HepG2 (cell line): ENCODE measurements around the gene VAV2. TPM values are rescaled to one million over a fixed set of nuclear protein-coding genes. Genes with fewer than 3 reads are reported as not detected.

Experiments used
- AKAP8 ChIP-seq: sonication (generic); formaldehyde crosslinking; IDR thresholded peaks from 2 replicates; pipeline ENCODE4 v1.5.1; 2020; ENCODE audit warnings: mild to moderate bottlenecking, missing genetic modification reagents
- ARNT ChIP-seq: fragments of 450-650 bp; IDR thresholded peaks from 2 replicates; pipeline ENCODE4 v1.6.1; 2017
- BRF2 ChIP-seq: sonication (generic); formaldehyde crosslinking; IDR thresholded peaks from 2 replicates; pipeline ENCODE4 v1.8.1; 2022; ENCODE audit warnings: mild to moderate bottlenecking, missing genetic modification reagents
- GFI1 ChIP-seq: sonication (generic); formaldehyde crosslinking; IDR thresholded peaks from 2 replicates; pipeline ENCODE4 v1.5.0; 2020; ENCODE audit warnings: missing genetic modification reagents, mild to moderate bottlenecking, borderline replicate concordance
- HNF4A ChIP-seq: sonication (generic); formaldehyde crosslinking; IDR thresholded peaks from 2 replicates; pipeline ENCODE4 v1.4.0; 2020; ENCODE audit warnings: missing genetic modification reagents
- HNRNPL ChIP-seq: fragments of 200-400 bp; formaldehyde crosslinking; IDR thresholded peaks from 2 replicates; pipeline ENCODE4 v1.6.1; 2017; ENCODE audit warnings: mild to moderate bottlenecking, low read depth, low read length
- HOXD1 ChIP-seq: sonication (generic); formaldehyde crosslinking; IDR thresholded peaks from 2 replicates; pipeline ENCODE4 v1.5.0; 2020; ENCODE audit warnings: missing genetic modification reagents
- KAT8 ChIP-seq: IDR thresholded peaks from 2 replicates; pipeline ENCODE4 v1.6.1; 2016; ENCODE audit warnings: missing genetic modification reagents, missing compliant biosample characterization
- MXD4 ChIP-seq: IDR thresholded peaks from 2 replicates; pipeline ENCODE4 v1.6.1; 2016; ENCODE audit warnings: mild to moderate bottlenecking, missing biosample characterization, missing genetic modification reagents
- NFE2 ChIP-seq: sonication (generic); formaldehyde crosslinking; IDR thresholded peaks from 2 replicates; pipeline ENCODE4 v1.4.0; 2020; ENCODE audit warnings: missing genetic modification reagents
- PAXIP1 ChIP-seq: sonication (generic); formaldehyde crosslinking; conservative IDR thresholded peaks from 2 replicates; pipeline ENCODE4 v1.4.0; 2020; ENCODE audit warnings: mild to moderate bottlenecking, missing genetic modification reagents, moderate library complexity
- REXO4 ChIP-seq: sonication (generic); formaldehyde crosslinking; IDR thresholded peaks from 2 replicates; pipeline ENCODE4 v1.8.0; 2022; ENCODE audit warnings: missing genetic modification reagents, mild to moderate bottlenecking, borderline replicate concordance
- ZBTB3 ChIP-seq: sonication (generic); formaldehyde crosslinking; IDR thresholded peaks from 2 replicates; pipeline ENCODE4 v1.4.0; 2020; ENCODE audit warnings: low read depth, mild to moderate bottlenecking, moderate library complexity, missing genetic modification reagents, borderline replicate concordance
- ZMYM4 ChIP-seq: sonication (generic); formaldehyde crosslinking; IDR thresholded peaks from 2 replicates; pipeline ENCODE4 v1.8.1; 2023; ENCODE audit warnings: mild to moderate bottlenecking, missing genetic modification reagents
- ZNF251 ChIP-seq: sonication (generic); formaldehyde crosslinking; IDR thresholded peaks from 2 replicates; pipeline ENCODE4 v1.9.0; 2021; ENCODE audit warnings: mild to moderate bottlenecking, missing genetic modification reagents
- ZNF430 ChIP-seq: sonication (generic); formaldehyde crosslinking; IDR thresholded peaks from 2 replicates; pipeline ENCODE4 v1.9.0; 2021; ENCODE audit warnings: mild to moderate bottlenecking, missing genetic modification reagents
- ZNF451 ChIP-seq: sonication (generic); formaldehyde crosslinking; IDR thresholded peaks from 2 replicates; pipeline ENCODE4 v1.5.0; 2020; ENCODE audit warnings: mild to moderate bottlenecking, missing genetic modification reagents
- ZNF567 ChIP-seq: sonication (generic); formaldehyde crosslinking; IDR thresholded peaks from 2 replicates; pipeline ENCODE4 v1.8.1; 2023; ENCODE audit warnings: mild to moderate bottlenecking, missing genetic modification reagents, borderline replicate concordance
- ZNF678 ChIP-seq: sonication (generic); formaldehyde crosslinking; IDR thresholded peaks from 2 replicates; pipeline ENCODE4 v1.4.0; 2020; ENCODE audit warnings: mild to moderate bottlenecking, missing genetic modification reagents
- ZNF713 ChIP-seq: sonication (generic); formaldehyde crosslinking; IDR thresholded peaks from 2 replicates; pipeline ENCODE4 v1.4.0; 2020; ENCODE audit warnings: mild to moderate bottlenecking, missing genetic modification reagents
- polyA plus RNA-seq, 8 experiments: library from polyadenylated mRNA; depleted of rRNA in 3 of 8; stranded (reverse) in 7 of 8; unstranded in 1 of 8; fragments of >200 nt; fragmentation: Illumina TruSeq in 4 of 8; extraction: Trizol in 4 of 8; gene quantifications; 2 replicates each; pipeline versions ENCODE4 v1.2.1 to v1.2.3, GENCODE V29; 2011 to 2016; ENCODE audit warnings: low read depth in 4 of 8, missing spikeins in 1 of 8, mixed read lengths in 1 of 8; ENCODE audit not compliant: insufficient read depth in 1 of 8
- total RNA-seq, 5 experiments: library from RNA; depleted of rRNA; stranded (reverse); fragments of >200 nt; fragmentation: Illumina TruSeq; extraction: Trizol; gene quantifications; 2 replicates each; pipeline ENCODE4 v1.2.3, GENCODE V29; 2016; ENCODE audit warnings: low read depth in 1 of 5
- TF ChIP-seq, protein P1 (sequence below): sonication (generic); formaldehyde crosslinking; IDR thresholded peaks from 2 replicates; pipeline ENCODE4 v1.4.0; 2020; ENCODE audit warnings: missing genetic modification reagents
- TF ChIP-seq, protein P2 (sequence below): sonication (generic); formaldehyde crosslinking; IDR thresholded peaks from 2 replicates; pipeline ENCODE4 v1.9.0; 2022; ENCODE audit warnings: missing genetic modification reagents, mild to moderate bottlenecking, borderline replicate concordance

The VAV2 gene
- total and polyA plus RNA-seq, 2 of the 13 experiments (the other 11 are each of a cell fraction or from before 2014, with no cell fraction given): 22.5 to 22.9 TPM

- TF ChIP-seq ZBTB3 (no peak; the same call in 1 of the 2 replicates), ZNF678 (CRISPR knock-in tag) (no peak), AKAP8 (CRISPR knock-in tag) (peak; percentile 87), MXD4 (0 out of 2 replicates have a peak, but pooled peaks have one; percentile 76), HOXD1 (CRISPR knock-in tag) (peak; percentile 53; the same call in 1 of the 2 replicates), REXO4 (CRISPR knock-in tag) (no peak), ARNT (no peak), ZMYM4 (peak; percentile 83), BRF2 (CRISPR knock-in tag) (no peak), HNRNPL (no peak), ZNF430 (no peak), ZNF251 (CRISPR knock-in tag) (no peak), KAT8 (CRISPR knock-in tag) (peak; percentile 39; the same call in 1 of the 2 replicates), PAXIP1 (CRISPR knock-in tag) (peak; percentile 85), ZNF451 (peak; percentile 70; the same call in 1 of the 2 replicates), GFI1 (peak; percentile 67; the same call in 1 of the 2 replicates), HNF4A (peak; percentile 99), NFE2 (no peak), ZNF567 (CRISPR knock-in tag) (peak; percentile 67; the same call in 1 of the 2 replicates), ZNF713 (CRISPR knock-in tag) (no peak)
- TF ChIP-seq, protein P1, sequence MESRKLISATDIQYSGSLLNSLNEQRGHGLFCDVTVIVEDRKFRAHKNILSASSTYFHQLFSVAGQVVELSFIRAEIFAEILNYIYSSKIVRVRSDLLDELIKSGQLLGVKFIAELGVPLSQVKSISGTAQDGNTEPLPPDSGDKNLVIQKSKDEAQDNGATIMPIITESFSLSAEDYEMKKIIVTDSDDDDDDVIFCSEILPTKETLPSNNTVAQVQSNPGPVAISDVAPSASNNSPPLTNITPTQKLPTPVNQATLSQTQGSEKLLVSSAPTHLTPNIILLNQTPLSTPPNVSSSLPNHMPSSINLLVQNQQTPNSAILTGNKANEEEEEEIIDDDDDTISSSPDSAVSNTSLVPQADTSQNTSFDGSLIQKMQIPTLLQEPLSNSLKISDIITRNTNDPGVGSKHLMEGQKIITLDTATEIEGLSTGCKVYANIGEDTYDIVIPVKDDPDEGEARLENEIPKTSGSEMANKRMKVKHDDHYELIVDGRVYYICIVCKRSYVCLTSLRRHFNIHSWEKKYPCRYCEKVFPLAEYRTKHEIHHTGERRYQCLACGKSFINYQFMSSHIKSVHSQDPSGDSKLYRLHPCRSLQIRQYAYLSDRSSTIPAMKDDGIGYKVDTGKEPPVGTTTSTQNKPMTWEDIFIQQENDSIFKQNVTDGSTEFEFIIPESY (CRISPR knock-in tag): peak; percentile 75; the same call in 1 of the 2 replicates
- TF ChIP-seq, protein P2, sequence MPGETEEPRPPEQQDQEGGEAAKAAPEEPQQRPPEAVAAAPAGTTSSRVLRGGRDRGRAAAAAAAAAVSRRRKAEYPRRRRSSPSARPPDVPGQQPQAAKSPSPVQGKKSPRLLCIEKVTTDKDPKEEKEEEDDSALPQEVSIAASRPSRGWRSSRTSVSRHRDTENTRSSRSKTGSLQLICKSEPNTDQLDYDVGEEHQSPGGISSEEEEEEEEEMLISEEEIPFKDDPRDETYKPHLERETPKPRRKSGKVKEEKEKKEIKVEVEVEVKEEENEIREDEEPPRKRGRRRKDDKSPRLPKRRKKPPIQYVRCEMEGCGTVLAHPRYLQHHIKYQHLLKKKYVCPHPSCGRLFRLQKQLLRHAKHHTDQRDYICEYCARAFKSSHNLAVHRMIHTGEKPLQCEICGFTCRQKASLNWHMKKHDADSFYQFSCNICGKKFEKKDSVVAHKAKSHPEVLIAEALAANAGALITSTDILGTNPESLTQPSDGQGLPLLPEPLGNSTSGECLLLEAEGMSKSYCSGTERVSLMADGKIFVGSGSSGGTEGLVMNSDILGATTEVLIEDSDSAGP (CRISPR knock-in tag): peak; percentile 90
Observed at GRCh38 chr9:133768859-133769510, 223.1 kb downstream of the VAV2 start (continued).
